Naive thymus-derived CD4-positive, alpha-beta T cell (primary cell): ENCODE data around the gene INPP5A. TPM values are rescaled to one million over a fixed set of nuclear protein-coding genes. Genes with fewer than 3 reads are reported as not detected.
"Not testable (repeated sequence)": the region's sequence is repeated elsewhere in the genome, so short reads cannot be mapped to it uniquely, and the experiment has no call there.

Experiments
- ATAC-seq: fragments of 150-1000 bp; cut with Tn5 transposase; 2 replicates; pipeline ENCODE4 v1.10.0; 2021; ENCODE audit warnings: mild to moderate bottlenecking, moderate library complexity
- CTCF ChIA-PET: fragments of 350-600 bp; sonication (Branson Sonifier 250); formaldehyde crosslinking; loops from one replicate; lab custom pipeline; 2021; ENCODE audit warnings: antibody characterized with exemption; lab: Charles Lee
- POLR2A ChIA-PET: fragments of 350-600 bp; sonication (Branson Sonifier 250); formaldehyde crosslinking; loops from one replicate; lab custom pipeline; 2021; ENCODE audit warnings: antibody characterized with exemption, inconsistent platforms; lab: Charles Lee
- DNase-seq, 9 donors: peaks; one replicate each; pipeline versions ENCODE4 v3.0.0 to v3.0.0-alpha.2; 2020 to 2022; ENCODE audit warnings: mixed read lengths in 1 of 9
- H3K27ac ChIP-seq: one replicate; pipeline ENCODE4 v1.7.0; 2013; ENCODE audit warnings: mild to moderate bottlenecking, low read depth, low read length, moderate library complexity
- H3K27me3 ChIP-seq, 2 donors: one replicate each; pipeline ENCODE4 v1.7.0; 2013; ENCODE audit warnings: low read length in 2 of 2, mild to moderate bottlenecking in 2 of 2, moderate library complexity in 2 of 2; ENCODE audit not compliant: control insufficient read depth in 2 of 2, insufficient read depth in 2 of 2
- H3K36me3 ChIP-seq, 3 experiments: 1 replicate in 2 of 3; 2 replicates in 1 of 3; pipeline ENCODE4 v1.7.0; 2013; ENCODE audit warnings: low read length in 3 of 3, mild to moderate bottlenecking in 3 of 3, moderate library complexity in 1 of 3; ENCODE audit not compliant: insufficient read depth in 3 of 3, control insufficient read depth in 2 of 3
- H3K4me1 ChIP-seq, 2 donors: one replicate each; pipeline ENCODE4 v1.7.0; 2013; ENCODE audit warnings: low read length in 2 of 2, mild to moderate bottlenecking in 2 of 2, moderate library complexity in 1 of 2; ENCODE audit not compliant: control insufficient read depth in 2 of 2, insufficient read depth in 2 of 2
- H3K4me3 ChIP-seq: 2 replicates; pipeline ENCODE4 v1.7.0; 2013; ENCODE audit warnings: mild to moderate bottlenecking, low read length
- H3K9me3 ChIP-seq, 3 experiments: 1 replicate in 2 of 3; 2 replicates in 1 of 3; pipeline ENCODE4 v1.7.0; 2013; ENCODE audit warnings: low read length in 3 of 3; ENCODE audit not compliant: control insufficient read depth in 2 of 3
- H3K27ac Mint-ChIP-seq, 9 donors: one replicate each; pipeline ENCODE4 v1.8.0; 2020 to 2022; ENCODE audit warnings: mixed read lengths in 9 of 9, mild to moderate bottlenecking in 8 of 9, moderate library complexity in 5 of 9, inconsistent platforms in 2 of 9
- H3K27me3 Mint-ChIP-seq, 5 donors: one replicate each; pipeline ENCODE4 v1.8.0; 2021 to 2022; ENCODE audit warnings: mixed read lengths in 5 of 5, mild to moderate bottlenecking in 1 of 5
- H3K36me3 Mint-ChIP-seq, 5 donors: one replicate each; pipeline ENCODE4 v1.8.0; 2020 to 2022; ENCODE audit warnings: mixed read lengths in 5 of 5, mild to moderate bottlenecking in 3 of 5, inconsistent platforms in 1 of 5
- H3K4me1 Mint-ChIP-seq, 7 donors: one replicate each; pipeline ENCODE4 v1.8.0; 2020 to 2022; ENCODE audit warnings: mixed read lengths in 7 of 7, mild to moderate bottlenecking in 3 of 7, inconsistent platforms in 1 of 7
- H3K4me3 Mint-ChIP-seq, 10 donors: one replicate each; pipeline ENCODE4 v1.8.0; 2020 to 2022; ENCODE audit warnings: mild to moderate bottlenecking in 10 of 10, mixed read lengths in 10 of 10, moderate library complexity in 6 of 10, inconsistent platforms in 2 of 10
- H3K9me3 Mint-ChIP-seq, 11 donors: one replicate each; pipeline ENCODE4 v1.8.0; 2020 to 2022; ENCODE audit warnings: mixed read lengths in 11 of 11, mild to moderate bottlenecking in 4 of 11, inconsistent platforms in 1 of 11, moderate library complexity in 1 of 11
- intact Hi-C, 2 donors: fragments of 100-400 bp; cut with micrococcal nuclease; formaldehyde crosslinking; loops; one replicate each; pipeline ENCODE4 v1.15.1; 2023
- polyA plus RNA-seq, 2 donors: library from polyadenylated mRNA; unstranded; fragments of 300-500 nt; fragmentation: Illumina TruSeq; gene quantifications; one replicate each; pipeline ENCODE4 v1.2.3, GENCODE V29; 2021
- total RNA-seq, 6 experiments: library from RNA in 5 of 6; stranded (reverse) in 5 of 6; gene quantifications; 1 replicate in 5 of 6; 2 replicates in 1 of 6; pipeline ENCODE4 v1.2.3 and lab custom pipeline; 2021 to 2026

The INPP5A gene
- total and polyA plus RNA-seq, 7 experiments from 2014 or later = 0.97 to 30.7 (median 25.0) TPM

DNA sequence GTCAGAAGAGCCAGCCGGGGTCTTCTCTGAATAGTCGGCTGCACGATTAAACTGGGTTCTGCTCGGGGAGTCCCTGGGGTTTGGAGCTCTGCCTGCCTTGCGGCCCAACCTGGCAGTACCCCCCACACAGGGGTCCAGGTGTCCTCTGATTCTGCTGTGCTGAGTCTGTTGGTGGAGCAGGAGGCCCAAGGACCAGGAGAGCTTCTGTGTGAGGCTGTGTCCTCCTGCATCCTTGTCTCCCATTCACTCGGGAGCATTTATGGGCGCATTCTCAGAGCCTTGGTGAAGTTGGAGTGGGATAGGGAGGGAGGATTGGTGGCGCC lies 14.2 kb downstream of the INPP5A start:
- DNase-seq (no peak), ATAC-seq (peak; percentile 5)
- ChIA-PET CTCF (interaction anchor here (1.0 to 1.8 kb wide), 5 partner anchors 10 to 450 kb away, joined by 3 to 8 read pairs (median 5); no protein-coding TSS in a partner anchor), POLR2A (interaction anchor here (2.8 kb wide), 1 partner anchor 12 kb away, joined by 26 read pairs; the partner anchor contains the start of gene INPP5A)
- Histone ChIP-seq H3K4me3 (peak overlapping the region; percentile 51), H3K27ac (peak overlapping the region; percentile 57), H3K27me3 (no peaks in the 10 kb centered on the region), H3K9me3 (no peaks in the 10 kb centered on the region), H3K36me3 (no peaks in the 10 kb centered on the region), H3K4me1 (peaks cover 18 to 50% of the 10 kb centered on the region in 2 donors)
- peaks cover 0 to 6% (median 1%) of the 10 kb centered on the region in 5 donors for H3K36me3 Mint-ChIP-seq
- peak overlapping the region in 9 of 10 donors; percentile 39 to 88 (median 80) for H3K4me3 Mint-ChIP-seq
- H3K27ac Mint-ChIP-seq = peak overlapping the region; percentile 66 to 95 (median 79)
- intact Hi-C loops = loop anchor here (1.0 kb wide), 3 partner anchors 11 to 93 kb away; partner anchors contain the start of gene INPP5A (in 1 of the 2)
- H3K9me3 Mint-ChIP-seq = no peaks in the 10 kb centered on the region
- no peaks in the 10 kb centered on the region for H3K27me3 Mint-ChIP-seq
- peaks cover 28 to 47% (median 34%) of the 10 kb centered on the region in 7 donors for H3K4me1 Mint-ChIP-seq

DNA sequence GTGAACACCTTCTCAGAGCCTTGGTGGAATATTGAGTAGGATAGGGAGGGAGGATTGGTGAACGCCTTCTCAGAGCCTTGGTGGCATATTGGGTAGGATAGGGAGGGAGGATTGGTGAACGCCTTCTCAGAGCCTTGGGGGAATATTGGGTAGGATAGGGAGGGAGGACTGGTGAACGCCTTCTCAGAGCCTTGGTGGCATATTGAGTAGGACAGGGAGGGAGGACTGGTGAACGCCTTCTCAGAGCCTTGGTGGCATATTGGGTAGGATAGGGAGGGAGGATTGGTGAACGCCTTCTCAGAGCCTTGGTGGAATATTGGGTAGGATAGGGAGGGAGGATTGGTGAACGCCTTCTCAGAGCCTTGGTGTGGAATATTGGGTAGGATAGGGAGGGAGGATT lies 15.0 kb downstream of the INPP5A start:
- H3K27ac Mint-ChIP-seq, H3K36me3 Mint-ChIP-seq, H3K27me3 ChIP-seq, CTCF ChIA-PET, POLR2A ChIA-PET, H3K4me3 ChIP-seq, H3K27ac ChIP-seq, intact Hi-C loops, H3K9me3 Mint-ChIP-seq, H3K4me3 Mint-ChIP-seq, H3K36me3 ChIP-seq, H3K9me3 ChIP-seq, H3K27me3 Mint-ChIP-seq, ATAC-seq, DNase-seq: not testable (repeated sequence)
- peaks cover 18 to 45% of the 10 kb centered on the region in 2 donors for H3K4me1 ChIP-seq
- peaks cover 20 to 51% (median 36%) of the 10 kb centered on the region in 7 donors for H3K4me1 Mint-ChIP-seq

DNA sequence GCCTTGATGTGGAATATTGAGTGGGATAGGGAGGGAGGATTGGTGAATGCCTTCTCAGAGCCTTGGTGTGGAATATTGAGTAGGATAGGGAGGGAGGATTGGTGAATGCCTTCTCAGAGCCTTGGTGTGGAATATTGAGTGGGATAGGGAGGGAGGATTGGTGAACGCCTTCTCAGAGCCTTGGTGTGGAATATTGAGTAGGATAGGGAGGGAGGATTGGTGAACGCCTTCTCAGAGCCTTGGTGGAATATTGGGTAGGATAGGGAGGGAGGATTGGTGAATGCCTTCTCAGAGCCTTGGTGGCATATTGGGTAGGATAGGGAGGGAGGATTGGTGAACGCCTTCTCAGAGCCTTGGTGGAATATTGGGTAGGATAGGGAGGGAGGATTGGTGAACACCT lies 16.0 kb downstream of the INPP5A start:
- not testable (repeated sequence) for H3K9me3 Mint-ChIP-seq, H3K27me3 Mint-ChIP-seq, H3K4me3 Mint-ChIP-seq

DNA sequence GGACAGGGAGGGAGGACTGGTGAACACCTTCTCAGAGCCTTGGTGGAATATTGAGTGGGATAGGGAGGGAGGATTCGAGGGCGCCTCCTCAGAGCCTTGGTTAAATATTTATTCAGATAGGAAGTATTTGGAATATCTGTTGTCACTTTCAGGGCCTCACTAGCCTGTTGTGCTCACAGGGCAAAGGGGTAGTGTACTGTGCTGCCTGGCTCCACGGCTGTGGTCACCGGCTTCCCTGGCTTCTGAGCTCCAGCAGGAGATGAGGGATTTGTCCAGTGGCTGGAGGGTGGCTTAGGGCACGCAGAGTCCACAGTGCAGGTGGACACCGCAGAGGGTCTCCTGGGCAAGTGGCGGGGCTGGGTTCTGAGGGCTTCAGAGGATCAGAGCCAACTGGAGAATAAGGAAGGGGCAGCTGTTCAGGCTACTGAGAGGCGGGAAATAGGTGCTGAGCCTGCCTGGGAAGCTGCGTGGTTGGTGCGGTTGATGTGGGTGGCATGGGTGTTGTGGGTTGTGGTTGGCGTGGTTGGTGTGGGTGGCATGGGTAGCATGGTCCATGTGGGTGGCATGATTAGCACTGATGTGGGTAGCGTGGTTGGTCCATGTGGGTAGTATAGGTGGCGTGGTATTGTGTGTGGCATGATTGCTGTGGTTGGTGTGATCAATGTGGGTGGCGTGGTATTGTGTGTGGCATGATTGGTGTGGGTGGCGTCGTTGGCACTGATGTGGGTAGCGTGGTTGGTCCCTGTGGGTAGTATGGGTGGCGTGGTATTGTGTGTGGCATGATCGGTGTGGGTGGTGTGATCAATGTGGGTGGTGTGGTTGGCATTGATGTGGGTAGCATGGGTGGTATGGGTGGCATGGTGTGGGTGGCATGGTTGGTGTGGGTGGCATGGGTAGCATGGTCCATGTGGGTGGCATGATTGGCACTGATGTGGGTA lies 16.7 kb downstream of the INPP5A start:
- CTCF ChIA-PET = interaction anchor here (0.6 to 0.7 kb wide), 2 partner anchors 96 to 647 kb away, joined by 3 to 4 read pairs; no protein-coding TSS in a partner anchor
- Mint-ChIP-seq H3K36me3 (peaks cover 0 to 8% (median 2%) of the 10 kb centered on the region in 5 donors), H3K27ac (no peak overlapping the region), H3K4me3 (no peak overlapping the region), H3K27me3 (no peaks in the 10 kb centered on the region), H3K9me3 (no peaks in the 10 kb centered on the region), H3K4me1 (peaks cover 10 to 47% (median 31%) of the 10 kb centered on the region in 7 donors)
- Histone ChIP-seq H3K27me3 (no peaks in the 10 kb centered on the region), H3K36me3 (no peaks in the 10 kb centered on the region), H3K27ac (peak overlapping the region; percentile 49), H3K4me3 (no peak overlapping the region), H3K4me1 (peaks cover 18 to 45% of the 10 kb centered on the region in 2 donors), H3K9me3 (no peaks in the 10 kb centered on the region)
- intact Hi-C loops = no loop called here
- POLR2A ChIA-PET = interaction anchor here (1.5 kb wide), 1 partner anchor 15 kb away, joined by 4 read pairs; no protein-coding TSS in a partner anchor
- ATAC-seq = no peak
- DNase-seq = no peak

More for the DNA sequence above, 16.0 kb downstream of the INPP5A start:
- H3K36me3 Mint-ChIP-seq, H3K27me3 ChIP-seq, intact Hi-C loops, H3K36me3 ChIP-seq, H3K27ac ChIP-seq, CTCF ChIA-PET, H3K9me3 ChIP-seq, POLR2A ChIA-PET, H3K27ac Mint-ChIP-seq, DNase-seq, ATAC-seq, H3K4me3 ChIP-seq: not testable (repeated sequence)
- H3K4me1 Mint-ChIP-seq = peaks cover 11 to 48% (median 30%) of the 10 kb centered on the region in 7 donors
- peaks cover 18 to 45% of the 10 kb centered on the region in 2 donors for H3K4me1 ChIP-seq

DNA sequence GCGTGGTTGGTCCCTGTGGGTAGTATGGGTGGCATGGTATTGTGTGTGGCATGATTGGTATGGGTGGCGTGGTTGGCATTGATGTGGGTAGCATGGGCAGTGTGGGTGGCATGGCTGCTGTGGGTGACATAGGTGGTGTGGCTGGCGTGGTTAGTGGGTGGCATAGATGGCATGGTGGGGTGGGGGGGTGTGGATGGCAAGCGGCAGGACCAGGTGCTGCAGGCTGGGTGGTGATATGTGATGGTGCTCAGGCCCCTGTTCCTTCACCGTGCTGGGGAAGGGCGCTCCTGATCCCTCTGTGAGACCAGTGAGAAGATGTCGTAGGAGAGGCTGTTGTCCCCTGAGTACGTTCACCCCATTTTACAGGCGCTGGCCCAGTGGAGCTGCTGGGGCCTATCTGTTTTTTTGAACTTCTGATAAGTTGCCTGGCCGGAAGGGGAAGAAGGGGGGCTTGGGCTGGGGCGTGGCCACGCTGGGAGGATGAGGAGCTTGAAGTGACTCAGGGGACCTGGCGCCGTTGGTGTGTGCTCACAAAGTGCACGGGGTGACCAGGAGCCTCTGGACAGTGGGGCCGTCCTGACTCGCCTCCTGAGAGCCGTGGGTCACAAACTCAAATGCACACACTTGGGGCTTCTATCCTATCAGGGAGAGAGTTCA lies 17.5 kb downstream of the INPP5A start:
- Histone ChIP-seq H3K27ac (peak overlapping the region; percentile 49), H3K4me3 (no peak overlapping the region), H3K36me3 (no peaks in the 10 kb centered on the region), H3K27me3 (no peaks in the 10 kb centered on the region), H3K4me1 (peaks cover 18 to 45% of the 10 kb centered on the region in 2 donors), H3K9me3 (no peaks in the 10 kb centered on the region)
- intact Hi-C loops = loop anchor here in 1 of 2 donors (1.0 kb wide), 2 partner anchors 17 to 18 kb away; partner anchors contain the start of gene INPP5A
- POLR2A ChIA-PET = interaction anchor here (0.7 to 1.5 kb wide), 2 partner anchors 10 to 16 kb away, joined by 4 read pairs; no protein-coding TSS in a partner anchor
- CTCF ChIA-PET = interaction anchor here (0.6 kb wide), 1 partner anchor 648 kb away, joined by 3 read pairs; no protein-coding TSS in a partner anchor
- H3K4me1 Mint-ChIP-seq = peaks cover 14 to 52% (median 35%) of the 10 kb centered on the region in 7 donors
- no peaks in the 10 kb centered on the region for H3K27me3 Mint-ChIP-seq
- H3K36me3 Mint-ChIP-seq = peaks cover 0 to 8% (median 2%) of the 10 kb centered on the region in 5 donors
- H3K4me3 Mint-ChIP-seq = no peak overlapping the region
- H3K27ac Mint-ChIP-seq = no peak overlapping the region
- no peaks in the 10 kb centered on the region for H3K9me3 Mint-ChIP-seq
- ATAC-seq (peak; percentile 72), DNase-seq (peak in 8 of 9 donors; percentile 44 to 66 (median 59))
